HEK293T (cell line): ENCODE data around the gene SNRPE.

Experiments used
- BHLHE40 ChIP-seq: fragments of 450-650 bp; IDR thresholded peaks from 2 replicates; pipeline ENCODE4 v1.6.1; 2016; ENCODE audit warnings: mild to moderate bottlenecking, moderate library complexity, borderline replicate concordance
- FOXA1 ChIP-seq: fragments of 450-650 bp; IDR thresholded peaks from 2 replicates; pipeline ENCODE4 v1.6.1; 2016; ENCODE audit warnings: mild to moderate bottlenecking
- FOXK2 ChIP-seq: fragments of 450-650 bp; IDR thresholded peaks from 2 replicates; pipeline ENCODE4 v1.6.1; 2016; ENCODE audit warnings: mild to moderate bottlenecking
- FOXM1 ChIP-seq: fragments of 450-650 bp; IDR thresholded peaks from 2 replicates; pipeline ENCODE4 v1.6.1; 2017; ENCODE audit warnings: mild to moderate bottlenecking, borderline replicate concordance
- HDGF ChIP-seq: fragments of 450-650 bp; IDR thresholded peaks from 2 replicates; pipeline ENCODE4 v1.6.1; 2017; ENCODE audit warnings: antibody characterized with exemption, borderline replicate concordance
- SP1 ChIP-seq: fragments of 450-650 bp; IDR thresholded peaks from 2 replicates; pipeline ENCODE4 v1.6.1; 2017
- ZNF384 ChIP-seq: fragments of 450-650 bp; IDR thresholded peaks from 2 replicates; pipeline ENCODE4 v1.6.1; 2016

DNA sequence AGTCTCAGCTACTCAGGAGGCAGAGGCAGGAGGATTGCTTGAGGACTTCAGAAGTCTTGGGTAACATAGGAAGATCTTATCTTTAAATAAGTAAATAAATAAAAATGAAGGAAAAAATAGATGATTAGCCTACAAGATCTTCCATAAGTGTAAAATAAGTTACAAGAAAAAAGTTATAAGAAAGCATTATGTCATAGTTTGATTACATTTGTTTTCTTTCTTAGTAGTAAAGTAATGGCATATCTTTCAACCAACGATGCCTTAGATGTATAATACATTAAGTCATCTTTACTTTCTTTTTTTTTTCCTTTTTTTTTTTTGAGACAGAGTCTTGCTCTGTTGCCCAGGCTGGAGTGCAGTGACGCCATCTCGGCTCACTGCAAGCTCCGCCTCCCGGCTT is 46.5 kb downstream of the SNRPE start:
- no peak for TF ChIP-seq FOXK2
- no peak for TF ChIP-seq BHLHE40
- no peak for TF ChIP-seq SP1
- no peak for TF ChIP-seq ZNF384
- no peak for TF ChIP-seq FOXA1
- no peak for TF ChIP-seq HDGF
- TF ChIP-seq FOXM1: no peak
